IMR-90 (cell line): Measurements from ENCODE around the gene CXorf38. TPM values are rescaled to one million over a fixed set of nuclear protein-coding genes. Genes with fewer than 3 reads are reported as not detected.

Source experiments
- ATAC-seq: fragments of 200-7000 bp; cut with Tn5 transposase; 2 replicates; pipeline ENCODE4 v1.9.1; 2020; ENCODE audit warnings: low read depth, mild to moderate bottlenecking, moderate library complexity
- BruUV-seq: library from RNA; stranded (reverse); fragments of 400-500 nt; replicated peaks from 2 replicates; lab custom pipeline; 2021; lab: Mats Ljungman, UMichigan
- CTCF ChIA-PET: fragments of 300-600 bp; formaldehyde crosslinking; extraction: SDS; loops from one replicate; lab custom pipeline; 2021; ENCODE audit warnings: antibody characterized with exemption; lab: Yijun Ruan, JAX
- POLR2A ChIA-PET: fragments of 300-600 bp; sonication (Branson Sonifier 250); formaldehyde crosslinking; loops from one replicate; lab custom pipeline; 2022; ENCODE audit warnings: antibody characterized with exemption; ENCODE audit not compliant: unreplicated experiment; lab: Charles Lee
- DNase-seq: peaks from one replicate; pipeline ENCODE4 v3.0.0; 2013
- H2AFZ ChIP-seq: replicated peaks from 2 replicates; pipeline ENCODE3; 2013; ENCODE audit warnings: low read length, mild to moderate bottlenecking; ENCODE audit not compliant: poor library complexity
- H2AK5ac ChIP-seq: 2 replicates; pipeline ENCODE4 v1.6.1; 2013; ENCODE audit warnings: low read depth, low read length, inconsistent platforms
- H2AK9ac ChIP-seq: replicated peaks from 2 replicates; pipeline ENCODE3; 2013; ENCODE audit warnings: mild to moderate bottlenecking, low read depth, low read length, moderate library complexity; ENCODE audit not compliant: poor library complexity
- H2BK120ac ChIP-seq: 2 replicates; pipeline ENCODE4 v1.6.1; 2013; ENCODE audit warnings: low read depth, low read length, inconsistent platforms
- H2BK15ac ChIP-seq: 3 replicates; pipeline ENCODE4 v1.6.1; 2013; ENCODE audit warnings: low read depth, low read length, inconsistent platforms
- H2BK20ac ChIP-seq: 2 replicates; pipeline ENCODE4 v1.6.1; 2013; ENCODE audit warnings: low read depth, mild to moderate bottlenecking, inconsistent platforms, low read length, moderate library complexity
- H2BK5ac ChIP-seq: 2 replicates; pipeline ENCODE4 v1.6.1; 2013; ENCODE audit warnings: mild to moderate bottlenecking, low read depth, low read length, inconsistent platforms; ENCODE audit not compliant: poor library complexity, severe bottlenecking
- H3K14ac ChIP-seq: replicated peaks from 2 replicates; pipeline ENCODE4 v1.6.1; 2013; ENCODE audit warnings: low read depth, low read length, inconsistent platforms
- H3K18ac ChIP-seq: 2 replicates; pipeline ENCODE4 v1.6.1; 2013; ENCODE audit warnings: low read depth, low read length, control low read depth
- H3K23ac ChIP-seq: 2 replicates; pipeline ENCODE4 v1.6.1; 2013; ENCODE audit warnings: low read depth, low read length, inconsistent platforms
- H3K27ac ChIP-seq: 2 replicates; pipeline ENCODE4 v1.5.1; 2013; ENCODE audit warnings: mild to moderate bottlenecking, control low read depth, low read length; ENCODE audit not compliant: insufficient read depth
- H3K27me3 ChIP-seq: 2 replicates; pipeline ENCODE4 v1.6.1; 2013; ENCODE audit warnings: low read length; ENCODE audit not compliant: control insufficient read depth, insufficient read depth
- H3K36me3 ChIP-seq: 2 replicates; pipeline ENCODE4 v1.6.1; 2013; ENCODE audit warnings: low read length, mixed read lengths; ENCODE audit not compliant: control insufficient read depth, insufficient read depth
- H3K4ac ChIP-seq: 2 replicates; pipeline ENCODE4 v1.6.1; 2013; ENCODE audit warnings: low read depth, low read length, inconsistent platforms
- H3K4me1 ChIP-seq: 2 replicates; pipeline ENCODE4 v1.6.1; 2013; ENCODE audit warnings: low read length, mixed read lengths; ENCODE audit not compliant: control insufficient read depth, insufficient read depth
- H3K4me2 ChIP-seq: 2 replicates; pipeline ENCODE4 v1.6.1; 2013; ENCODE audit warnings: low read depth, mild to moderate bottlenecking, control low read depth, low read length, moderate library complexity
- H3K4me3 ChIP-seq: 2 replicates; pipeline ENCODE4 v1.5.1; 2013; ENCODE audit warnings: low read depth, mild to moderate bottlenecking, control low read depth, low read length, moderate library complexity; ENCODE audit not compliant: insufficient read depth
- H3K56ac ChIP-seq: 2 replicates; pipeline ENCODE4 v1.6.1; 2013; ENCODE audit warnings: low read length, inconsistent platforms; ENCODE audit not compliant: insufficient read depth; ENCODE audit errors: extremely low read depth
- H3K79me1 ChIP-seq, 2 experiments: 2 replicates each; pipeline ENCODE4 v1.6.1; 2013; ENCODE audit warnings: low read length in 2 of 2, inconsistent platforms in 1 of 2, low read depth in 1 of 2
- H3K9ac ChIP-seq: 2 replicates; pipeline ENCODE4 v1.6.1; 2013; ENCODE audit warnings: low read depth, low read length, control low read depth
- H3K9me1 ChIP-seq: 2 replicates; pipeline ENCODE4 v1.6.1; 2013; ENCODE audit warnings: low read length, inconsistent platforms; ENCODE audit not compliant: insufficient read depth
- H3K9me3 ChIP-seq: 2 replicates; pipeline ENCODE4 v1.6.1; 2013; ENCODE audit warnings: low read length; ENCODE audit not compliant: control insufficient read depth, insufficient read depth
- H4K20me1 ChIP-seq: 2 replicates; pipeline ENCODE4 v1.6.1; 2013; ENCODE audit warnings: low read length, inconsistent platforms; ENCODE audit not compliant: insufficient read depth
- H4K5ac ChIP-seq: 2 replicates; pipeline ENCODE4 v1.6.1; 2013; ENCODE audit warnings: mild to moderate bottlenecking, low read depth, low read length, control low read depth
- H4K8ac ChIP-seq, 2 experiments: 2 replicates each; pipeline ENCODE4 v1.6.1; 2013; ENCODE audit warnings: low read depth in 2 of 2, low read length in 2 of 2, control low read depth in 1 of 2, inconsistent platforms in 1 of 2
- H4K91ac ChIP-seq: 2 replicates; pipeline ENCODE4 v1.6.1; 2013; ENCODE audit warnings: low read depth, low read length, inconsistent platforms; ENCODE audit not compliant: insufficient read depth
- BHLHE40 ChIP-seq: fragments of 150-350 bp; IDR thresholded peaks from 2 replicates; pipeline ENCODE4 v1.6.1; 2016; ENCODE audit warnings: mild to moderate bottlenecking, low read depth, low read length
- CEBPB ChIP-seq: IDR thresholded peaks from 2 replicates; pipeline ENCODE4 v1.6.1; 2012; ENCODE audit warnings: low read depth, low read length, improper control_type of control experiment
- CHD1 ChIP-seq: IDR thresholded peaks from 2 replicates; pipeline ENCODE4 v1.6.1; 2012; ENCODE audit warnings: low read depth, low read length, improper control_type of control experiment
- CTCF ChIP-seq: conservative IDR thresholded peaks from 2 replicates; pipeline ENCODE4 v1.5.1; 2012; ENCODE audit warnings: mild to moderate bottlenecking, low read depth, low read length, improper control_type of control experiment
- ELK1 ChIP-seq: fragments of 150-350 bp; IDR thresholded peaks from 2 replicates; pipeline ENCODE4 v1.6.1; 2016; ENCODE audit warnings: low read depth, mild to moderate bottlenecking, low read length, moderate library complexity, borderline replicate concordance
- FOS ChIP-seq: fragments of 150-350 bp; IDR thresholded peaks from 2 replicates; pipeline ENCODE4 v1.6.1; 2016; ENCODE audit warnings: low read depth, low read length
- MAZ ChIP-seq: IDR thresholded peaks from 2 replicates; pipeline ENCODE4 v1.6.1; 2012; ENCODE audit warnings: low read depth, mild to moderate bottlenecking, low read length, improper control_type of control experiment, moderate library complexity, borderline replicate concordance
- MXI1 ChIP-seq: IDR thresholded peaks from 2 replicates; pipeline ENCODE4 v1.6.1; 2012; ENCODE audit warnings: low read depth, mild to moderate bottlenecking, low read length, moderate library complexity, borderline replicate concordance
- NFE2L2 ChIP-seq: fragments of 150-350 bp; IDR thresholded peaks from 2 replicates; pipeline ENCODE4 v1.6.1; 2016; ENCODE audit warnings: low read depth, mild to moderate bottlenecking, low read length
- POLR2A ChIP-seq: IDR thresholded peaks from 2 replicates; pipeline ENCODE4 v1.6.1; 2012; ENCODE audit warnings: mild to moderate bottlenecking, low read depth, low read length
- RAD21 ChIP-seq: IDR thresholded peaks from 2 replicates; pipeline ENCODE4 v1.6.1; 2012; ENCODE audit warnings: low read length, improper control_type of control experiment
- RCOR1 ChIP-seq: IDR thresholded peaks from 2 replicates; pipeline ENCODE4 v1.6.1; 2012; ENCODE audit warnings: mild to moderate bottlenecking, low read length, improper control_type of control experiment; ENCODE audit not compliant: insufficient replicate concordance
- RFX5 ChIP-seq: IDR thresholded peaks from 2 replicates; pipeline ENCODE4 v1.8.0; 2012; ENCODE audit warnings: low read depth, mild to moderate bottlenecking, low read length, moderate library complexity
- SMC3 ChIP-seq: fragments of 150-350 bp; IDR thresholded peaks from 2 replicates; pipeline ENCODE4 v1.6.1; 2016; ENCODE audit warnings: low read depth, mild to moderate bottlenecking, antibody characterized with exemption, low read length, moderate library complexity
- USF2 ChIP-seq: fragments of 150-350 bp; IDR thresholded peaks from 2 replicates; pipeline ENCODE4 v1.6.1; 2017; ENCODE audit warnings: mild to moderate bottlenecking, antibody characterized with exemption, low read length, low read depth
- WGBS, 2 experiments: methylation state at CpG; one replicate each; pipeline versions ENCODE4 v1.1.5 to v1.1.7; 2013; ENCODE audit warnings: missing lambda C conversion rate in 2 of 2; ENCODE audit not compliant: insufficient read length in 1 of 2; ENCODE audit errors: extremely low coverage in 2 of 2; 5-methylcytosine and 5-hydroxymethylcytosine counted together
- dilution Hi-C: fragments of 300-500 bp; cut with HindIII; formaldehyde crosslinking; loops from one replicate; pipeline ENCODE4 v1.14.3; 2018; ENCODE audit warnings: low sequenced_read_pairs; ENCODE audit not compliant: unreplicated experiment
- in situ Hi-C: fragments of 300-500 bp; cut with MboI; formaldehyde crosslinking; loops from 3 replicates; pipeline ENCODE4 v1.14.3; 2019; ENCODE audit warnings: low sequenced_read_pairs, inconsistent platforms, mixed read lengths
- intact Hi-C: fragments of 100-400 bp; cut with micrococcal nuclease; formaldehyde crosslinking; loops from 2 replicates; pipeline ENCODE4 v1.10.0; 2022
- polyA plus RNA-seq, 3 experiments: library from polyadenylated mRNA; depleted of rRNA; stranded (reverse); fragments of >200 nt; gene quantifications; 2 replicates each; pipeline ENCODE4 v1.2.3, GENCODE V29; 2012; ENCODE audit warnings: low replicate concordance in 1 of 3
- total RNA-seq: library from RNA; depleted of rRNA; stranded (reverse); fragments of >200 nt; gene quantifications from 2 replicates; pipeline ENCODE4 v1.2.3, GENCODE V29; 2012

CXorf38 gene
- total and polyA plus RNA-seq, 2 of the 4 experiments (the other 2 are of a cell fraction) = 7.0 to 9.9 TPM

GRCh38 chrX:40652664-40653063, 5.3 kb upstream of the CXorf38 start:
- H3K9ac ChIP-seq = no peak overlapping the region
- H3K27ac ChIP-seq = no peak overlapping the region
- H2BK20ac ChIP-seq = no peak overlapping the region
- H4K91ac ChIP-seq = no peak overlapping the region
- H3K23ac ChIP-seq = no peak overlapping the region
- no peak for DNase-seq
- H3K14ac ChIP-seq = no peak overlapping the region
- no peaks in the 10 kb centered on the region for H3K27me3 ChIP-seq
- in situ Hi-C loops = loop anchor here (5.0 to 25.0 kb wide), 3 partner anchors 142 to 585 kb away; no protein-coding TSS in a partner anchor
- no peak overlapping the region for H3K4me2 ChIP-seq
- H3K56ac ChIP-seq = no peak overlapping the region
- no peak overlapping the region for H2BK120ac ChIP-seq
- H2BK5ac ChIP-seq = no peak overlapping the region
- no peaks in the 10 kb centered on the region for H3K4me1 ChIP-seq
- H3K4ac ChIP-seq = no peak overlapping the region
- dilution Hi-C loops = no loop called here
- no TSS peak for BruUV-seq
- H4K5ac ChIP-seq = no peak overlapping the region
- H2AK9ac ChIP-seq = no peak overlapping the region
- H3K9me1 ChIP-seq = no peaks in the 10 kb centered on the region
- H3K4me3 ChIP-seq = no peak overlapping the region
- POLR2A ChIA-PET = no interaction called here
- TF ChIP-seq RFX5 (no peak), CHD1 (no peak), POLR2A (no peak), BHLHE40 (no peak), NFE2L2 (no peak), MXI1 (no peak), SMC3 (no peak), CEBPB (no peak), RCOR1 (no peak), ELK1 (no peak), USF2 (no peak), FOS (no peak), MAZ (no peak), RAD21 (no peak), CTCF (no peak)
- H3K9me3 ChIP-seq = no peaks in the 10 kb centered on the region
- H2BK15ac ChIP-seq = no peak overlapping the region
- no peaks in the 10 kb centered on the region for H3K79me1 ChIP-seq
- intact Hi-C loops = loop anchor here (5.0 kb wide), 2 partner anchors 275 to 600 kb away; no protein-coding TSS in a partner anchor
- no peak overlapping the region for H4K8ac ChIP-seq
- no peak overlapping the region for H2AK5ac ChIP-seq
- CTCF ChIA-PET = interaction anchor here (1.0 to 1.1 kb wide), 3 partner anchors 11 to 142 kb away, joined by 3 to 6 read pairs (median 4); no protein-coding TSS in a partner anchor
- H3K36me3 ChIP-seq = peaks cover 2% of the 10 kb centered on the region
- no peak for ATAC-seq
- H2AFZ ChIP-seq = no peak overlapping the region
- H4K20me1 ChIP-seq = no peaks in the 10 kb centered on the region
- WGBS, 2 experiments = no CpG with 5 or more reads among the region's 1 CpG
- H3K18ac ChIP-seq = no peak overlapping the region
